ENCODE measurements around the gene ARPC5.

The ARPC5 gene

GRCh38 chr1:183571678-183572268, 63.8 kb downstream of the ARPC5 start:
- H3K36me3 ChIP-seq (ENCODE audit: control insufficient read depth, insufficient read depth, low read length) = no peaks in the 10 kb centered on the region
- H3K27ac ChIP-seq (ENCODE audit: low read depth, low read length, severe bottlenecking) = no peak overlapping the region
- H3K4me1 ChIP-seq (ENCODE audit: control insufficient read depth, insufficient read depth, low read length, poor library complexity, severe bottlenecking) = peaks cover 14% of the 10 kb centered on the region
- no peak overlapping the region for H3K4me3 ChIP-seq (ENCODE audit: extremely low read depth, insufficient read depth, low read length, poor library complexity, severe bottlenecking)
- no peaks in the 10 kb centered on the region for H3K9me3 ChIP-seq (ENCODE audit: control insufficient read depth, low read length)
- 100% methylated on average over 2 of the region's 4 CpGs for WGBS, 2 experiments (ENCODE audit: insufficient coverage in 2 of 2)

Data from mesodermal cell (in vitro differentiated cells).